ENCODE measurements around the gene USP11.

GRCh38 chrX:47232803-47233332 lies at the start of gene USP11:
- TF ChIP-seq ZNF274 (IDR thresholded peaks at IDR 0.05; ENCODE audit: borderline replicate concordance, extremely low read depth, low read length) (no peak), USF2 (IDR thresholded peaks at IDR 0.05; ENCODE audit: low read length) (no peak), EGR1 (IDR thresholded peaks at IDR 0.05; ENCODE audit: borderline replicate concordance, low read depth, low read length) (peak; percentile 69; the same call in 1 of the 2 replicates)

Data from H1 (cell line).